Upper lobe of left lung (tissue), 4 donors: ENCODE measurements around the gene GJB6.

Source experiments
- CTCF ChIP-seq, 6 experiments: fragments of 450-650 bp in 4 of 6; fragments of 200-600 bp in 2 of 6; sonication (generic) in 2 of 6; IDR thresholded peaks; one replicate each; pipeline ENCODE4 v1.5.1; 2016 to 2019; ENCODE audit warnings: antibody characterized with exemption in 6 of 6
- POLR2A ChIP-seq, 4 donors: fragments of 450-650 bp; IDR thresholded peaks; one replicate each; pipeline ENCODE4 v1.5.1; 2016 to 2017; ENCODE audit warnings: antibody characterized with exemption in 4 of 4, mild to moderate bottlenecking in 2 of 4
- POLR2AphosphoS5 ChIP-seq, 2 donors: sonication (generic); formaldehyde crosslinking; IDR thresholded peaks; one replicate each; pipeline ENCODE4 v1.5.1; 2017; ENCODE audit warnings: antibody characterized with exemption in 2 of 2

GRCh38 chr13:20263393-20264044 is 31.4 kb upstream of the GJB6 start:
- no peak for TF ChIP-seq POLR2A (IDR thresholded peaks at IDR 0.05)
- TF ChIP-seq CTCF (IDR thresholded peaks at IDR 0.05), result no peak
- TF ChIP-seq POLR2AphosphoS5 (IDR thresholded peaks at IDR 0.05), result no peak
